ENCODE results near the gene SERPINB12.

DNA sequence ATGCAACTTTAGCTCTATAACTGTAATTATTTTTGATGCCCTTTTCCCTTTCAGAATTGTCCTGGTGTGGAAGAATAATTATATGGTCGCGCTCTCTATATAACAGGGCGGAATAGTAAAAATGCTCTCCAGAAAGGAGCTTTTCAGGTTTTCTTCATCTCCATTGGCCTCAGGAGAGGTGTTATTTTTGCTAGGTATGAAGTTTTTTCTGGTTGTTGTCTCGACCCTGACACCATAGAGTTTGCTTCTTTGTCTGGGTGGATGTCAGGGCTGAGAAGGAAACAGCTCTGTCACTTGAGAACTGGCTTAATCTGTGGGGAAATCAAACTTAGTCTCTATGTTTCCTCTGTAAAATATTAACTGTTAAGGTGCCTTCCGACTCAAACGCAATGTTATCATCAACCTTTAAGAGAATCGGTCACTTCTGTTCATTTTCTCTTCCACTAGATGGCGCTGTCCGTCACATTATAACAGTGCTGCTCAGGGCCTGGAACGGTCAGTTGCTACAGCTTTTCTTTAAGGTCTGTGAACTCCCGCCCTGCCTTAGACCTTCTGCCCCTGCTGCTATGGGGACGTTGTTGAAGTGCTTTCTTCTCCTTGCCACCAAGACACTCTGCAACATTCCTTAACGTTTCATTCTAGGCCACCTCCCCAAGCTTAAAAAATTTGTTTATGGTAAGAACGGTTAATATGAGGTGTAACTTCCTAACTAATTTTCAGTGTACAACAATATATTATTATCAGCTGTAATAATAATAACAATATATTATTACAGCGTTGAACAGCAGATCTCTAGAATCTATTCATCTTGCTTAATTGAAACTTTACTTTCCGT lies 23.8 kb upstream of the SERPINB12 start:
- TF ChIP-seq, protein P1, sequence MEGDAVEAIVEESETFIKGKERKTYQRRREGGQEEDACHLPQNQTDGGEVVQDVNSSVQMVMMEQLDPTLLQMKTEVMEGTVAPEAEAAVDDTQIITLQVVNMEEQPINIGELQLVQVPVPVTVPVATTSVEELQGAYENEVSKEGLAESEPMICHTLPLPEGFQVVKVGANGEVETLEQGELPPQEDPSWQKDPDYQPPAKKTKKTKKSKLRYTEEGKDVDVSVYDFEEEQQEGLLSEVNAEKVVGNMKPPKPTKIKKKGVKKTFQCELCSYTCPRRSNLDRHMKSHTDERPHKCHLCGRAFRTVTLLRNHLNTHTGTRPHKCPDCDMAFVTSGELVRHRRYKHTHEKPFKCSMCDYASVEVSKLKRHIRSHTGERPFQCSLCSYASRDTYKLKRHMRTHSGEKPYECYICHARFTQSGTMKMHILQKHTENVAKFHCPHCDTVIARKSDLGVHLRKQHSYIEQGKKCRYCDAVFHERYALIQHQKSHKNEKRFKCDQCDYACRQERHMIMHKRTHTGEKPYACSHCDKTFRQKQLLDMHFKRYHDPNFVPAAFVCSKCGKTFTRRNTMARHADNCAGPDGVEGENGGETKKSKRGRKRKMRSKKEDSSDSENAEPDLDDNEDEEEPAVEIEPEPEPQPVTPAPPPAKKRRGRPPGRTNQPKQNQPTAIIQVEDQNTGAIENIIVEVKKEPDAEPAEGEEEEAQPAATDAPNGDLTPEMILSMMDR (IDR thresholded peaks at IDR 0.05): peak; percentile 65
- TF ChIP-seq POLR2AphosphoS5 (IDR thresholded peaks at IDR 0.05; ENCODE audit: low read depth, low read length) (no peak), SIN3A (IDR thresholded peaks at IDR 0.05; ENCODE audit: borderline replicate concordance, insufficient read depth, low read depth, low read length) (no peak), TCF7L2 (IDR thresholded peaks at IDR 0.05; ENCODE audit: low read depth, low read length) (no peak)
- TF ChIP-seq, protein P2, sequence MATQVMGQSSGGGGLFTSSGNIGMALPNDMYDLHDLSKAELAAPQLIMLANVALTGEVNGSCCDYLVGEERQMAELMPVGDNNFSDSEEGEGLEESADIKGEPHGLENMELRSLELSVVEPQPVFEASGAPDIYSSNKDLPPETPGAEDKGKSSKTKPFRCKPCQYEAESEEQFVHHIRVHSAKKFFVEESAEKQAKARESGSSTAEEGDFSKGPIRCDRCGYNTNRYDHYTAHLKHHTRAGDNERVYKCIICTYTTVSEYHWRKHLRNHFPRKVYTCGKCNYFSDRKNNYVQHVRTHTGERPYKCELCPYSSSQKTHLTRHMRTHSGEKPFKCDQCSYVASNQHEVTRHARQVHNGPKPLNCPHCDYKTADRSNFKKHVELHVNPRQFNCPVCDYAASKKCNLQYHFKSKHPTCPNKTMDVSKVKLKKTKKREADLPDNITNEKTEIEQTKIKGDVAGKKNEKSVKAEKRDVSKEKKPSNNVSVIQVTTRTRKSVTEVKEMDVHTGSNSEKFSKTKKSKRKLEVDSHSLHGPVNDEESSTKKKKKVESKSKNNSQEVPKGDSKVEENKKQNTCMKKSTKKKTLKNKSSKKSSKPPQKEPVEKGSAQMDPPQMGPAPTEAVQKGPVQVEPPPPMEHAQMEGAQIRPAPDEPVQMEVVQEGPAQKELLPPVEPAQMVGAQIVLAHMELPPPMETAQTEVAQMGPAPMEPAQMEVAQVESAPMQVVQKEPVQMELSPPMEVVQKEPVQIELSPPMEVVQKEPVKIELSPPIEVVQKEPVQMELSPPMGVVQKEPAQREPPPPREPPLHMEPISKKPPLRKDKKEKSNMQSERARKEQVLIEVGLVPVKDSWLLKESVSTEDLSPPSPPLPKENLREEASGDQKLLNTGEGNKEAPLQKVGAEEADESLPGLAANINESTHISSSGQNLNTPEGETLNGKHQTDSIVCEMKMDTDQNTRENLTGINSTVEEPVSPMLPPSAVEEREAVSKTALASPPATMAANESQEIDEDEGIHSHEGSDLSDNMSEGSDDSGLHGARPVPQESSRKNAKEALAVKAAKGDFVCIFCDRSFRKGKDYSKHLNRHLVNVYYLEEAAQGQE (IDR thresholded peaks at IDR 0.05; ENCODE audit: insufficient read depth in 1 of 2, low read depth in 2 of 2, low read length in 1 of 2): no peak
